HG03159 (cell line): ENCODE results near the gene C11orf54.
"Not testable (repeated sequence)": the region's sequence is repeated elsewhere in the genome, so short reads cannot be mapped to it uniquely, and the experiment has no call there.

ENCODE experiments used
- ATAC-seq: cut with Tn5 transposase; IDR thresholded peaks from one replicate; pipeline ENCODE4 v1.9.1; 2021; ENCODE audit warnings: mild to moderate bottlenecking, moderate library complexity; ENCODE audit not compliant: unreplicated experiment

C11orf54 gene

GRCh38 chr11:93765551-93765950 is 24.1 kb downstream of the C11orf54 start:
- ATAC-seq: no peak

DNA sequence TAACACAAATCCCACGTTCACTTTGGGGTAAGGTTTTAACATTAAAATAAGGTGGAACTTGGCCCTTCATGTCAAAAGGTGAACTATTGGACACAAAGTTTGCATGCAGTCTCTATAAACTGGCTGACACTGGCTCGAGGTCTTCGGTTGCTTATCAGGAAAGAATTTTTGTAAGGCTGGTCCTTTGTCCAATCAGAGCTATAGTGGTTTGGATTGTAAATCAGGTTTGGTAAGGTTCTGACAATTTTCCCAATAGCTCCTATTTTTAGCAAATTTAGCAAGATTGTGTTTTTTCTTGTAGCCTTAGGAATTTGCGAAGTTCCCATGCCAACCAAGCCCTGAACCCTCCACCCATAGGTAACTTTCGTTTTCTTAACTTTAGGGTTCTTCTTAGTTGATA is 25.0 kb downstream of the C11orf54 start:
- no peak for ATAC-seq

DNA sequence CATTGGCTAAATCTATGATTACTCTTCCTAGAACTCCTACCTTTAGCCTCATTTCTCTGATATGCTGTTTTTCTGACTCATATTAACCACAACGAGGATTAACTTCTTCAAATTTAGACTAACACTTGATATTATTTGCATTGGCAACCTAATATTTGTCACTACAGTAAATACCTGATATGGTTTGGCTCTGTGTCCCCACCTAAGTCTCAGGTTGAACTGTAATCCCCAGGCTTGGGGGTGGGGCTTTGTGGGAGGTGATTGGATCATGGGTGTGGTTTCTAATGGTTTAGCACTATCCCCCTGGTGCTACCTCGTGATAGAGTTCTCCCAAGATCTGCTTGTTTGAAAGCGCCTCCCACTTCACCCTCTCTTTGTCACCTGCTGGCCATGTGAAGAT is 25.5 kb downstream of the C11orf54 start:
- no peak for ATAC-seq

GRCh38 chr11:93770160-93770559 is 28.7 kb downstream of the C11orf54 start:
- no peak for ATAC-seq

DNA sequence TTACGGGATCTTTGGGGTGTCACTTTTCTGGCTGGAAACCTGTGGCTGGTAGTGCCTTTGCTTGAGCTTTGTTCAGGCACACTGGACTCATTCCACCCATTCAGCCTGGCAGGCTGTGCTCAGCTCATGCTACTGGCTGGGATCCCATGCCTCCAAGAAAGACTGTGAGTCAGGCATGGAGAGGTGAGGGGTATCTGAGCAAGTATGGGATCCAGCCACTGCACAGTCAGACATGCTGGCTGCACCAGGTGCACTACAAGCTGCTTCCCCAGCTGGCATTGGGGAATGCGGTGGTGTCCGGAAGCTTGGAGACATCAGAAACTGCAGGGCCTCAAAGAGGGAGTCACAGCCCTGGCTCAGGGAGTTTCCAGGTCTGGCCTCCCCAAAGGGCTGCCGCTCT is 30.7 kb downstream of the C11orf54 start:
- no peak for ATAC-seq

GRCh38 chr11:93773045-93773477 is 31.6 kb downstream of the C11orf54 start:
- ATAC-seq: no peak

- no peak for ATAC-seq
Measured at GRCh38 chr11:93773601-93774200, 32.2 kb downstream of the C11orf54 start.

DNA sequence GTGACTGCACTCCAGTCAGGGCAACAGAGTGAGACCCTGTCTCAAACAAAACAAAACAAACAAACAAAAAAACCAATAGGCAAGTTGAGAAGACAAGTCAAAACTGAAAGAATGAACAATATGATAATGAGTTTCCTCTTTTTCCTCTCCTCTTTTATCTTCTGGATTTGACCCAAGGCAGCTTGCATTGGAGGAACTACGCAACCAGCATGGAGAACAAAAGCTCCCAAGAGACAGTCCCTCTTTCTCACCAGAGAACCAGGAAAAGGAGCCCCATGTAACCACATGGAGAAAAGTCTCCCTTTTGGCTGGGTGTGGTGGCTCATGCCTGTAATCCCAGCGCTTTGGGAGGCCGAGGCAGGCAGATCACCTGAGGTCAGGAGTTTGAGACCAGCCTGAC is 33.1 kb downstream of the C11orf54 start:
- not testable (repeated sequence) for ATAC-seq

DNA sequence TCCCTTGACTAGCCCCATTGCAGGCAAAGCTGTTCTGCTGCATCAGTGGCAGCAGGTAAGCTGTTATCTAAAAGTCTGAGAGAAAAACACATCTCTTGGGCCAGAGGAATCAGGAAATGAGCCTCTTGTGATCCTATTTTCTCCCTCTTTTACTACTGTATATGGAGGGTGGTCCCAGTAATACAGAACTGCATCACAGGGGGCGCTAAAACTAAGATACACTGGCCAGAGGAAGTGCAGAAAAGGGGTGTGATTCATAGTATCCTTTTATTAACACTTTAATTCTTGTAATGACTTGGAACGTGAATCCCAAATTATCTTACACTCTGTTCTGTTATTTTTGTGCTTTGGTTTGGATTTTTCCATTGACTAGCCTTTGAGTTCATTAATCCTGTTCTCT is 33.8 kb downstream of the C11orf54 start:
- no peak for ATAC-seq

DNA sequence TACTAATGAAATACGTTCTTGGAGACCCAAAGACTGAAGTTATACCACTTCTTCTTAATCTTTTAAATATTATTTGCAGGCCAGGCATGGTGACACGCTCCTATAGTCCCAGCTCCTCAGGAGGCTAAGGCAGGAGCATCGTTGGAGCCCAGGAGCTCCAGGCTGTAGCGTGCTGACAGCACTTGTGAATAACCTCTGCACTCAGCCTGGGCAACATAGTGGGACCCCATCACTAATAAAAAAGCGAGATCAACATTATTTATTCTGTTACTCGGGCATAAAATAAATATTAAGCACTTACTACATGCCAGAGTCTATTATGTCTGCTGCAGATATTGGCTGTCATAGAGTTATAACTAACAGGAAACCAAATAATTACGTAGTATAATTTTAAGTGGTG is 41.9 kb downstream of the C11orf54 start:
- no peak for ATAC-seq

DNA sequence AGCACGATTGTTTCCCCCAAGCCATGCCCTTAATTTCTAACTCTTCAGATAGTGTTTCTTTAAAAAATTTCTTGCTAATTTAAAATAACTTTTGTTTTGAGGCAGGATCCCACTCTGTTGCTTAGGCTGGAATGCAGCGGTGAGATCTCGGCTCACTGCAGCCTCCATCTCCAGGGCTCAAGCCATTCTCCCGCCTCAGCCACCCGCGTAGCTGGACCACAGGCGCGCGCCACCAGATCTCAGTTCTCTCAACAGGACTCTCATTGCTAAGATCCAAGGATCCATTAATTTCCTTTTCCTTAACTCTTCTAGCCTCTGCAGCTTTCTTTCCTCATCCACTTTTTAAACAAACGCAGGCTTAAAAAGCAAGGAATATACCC is 42.3 kb downstream of the C11orf54 start:
- ATAC-seq: peak; percentile 41

DNA sequence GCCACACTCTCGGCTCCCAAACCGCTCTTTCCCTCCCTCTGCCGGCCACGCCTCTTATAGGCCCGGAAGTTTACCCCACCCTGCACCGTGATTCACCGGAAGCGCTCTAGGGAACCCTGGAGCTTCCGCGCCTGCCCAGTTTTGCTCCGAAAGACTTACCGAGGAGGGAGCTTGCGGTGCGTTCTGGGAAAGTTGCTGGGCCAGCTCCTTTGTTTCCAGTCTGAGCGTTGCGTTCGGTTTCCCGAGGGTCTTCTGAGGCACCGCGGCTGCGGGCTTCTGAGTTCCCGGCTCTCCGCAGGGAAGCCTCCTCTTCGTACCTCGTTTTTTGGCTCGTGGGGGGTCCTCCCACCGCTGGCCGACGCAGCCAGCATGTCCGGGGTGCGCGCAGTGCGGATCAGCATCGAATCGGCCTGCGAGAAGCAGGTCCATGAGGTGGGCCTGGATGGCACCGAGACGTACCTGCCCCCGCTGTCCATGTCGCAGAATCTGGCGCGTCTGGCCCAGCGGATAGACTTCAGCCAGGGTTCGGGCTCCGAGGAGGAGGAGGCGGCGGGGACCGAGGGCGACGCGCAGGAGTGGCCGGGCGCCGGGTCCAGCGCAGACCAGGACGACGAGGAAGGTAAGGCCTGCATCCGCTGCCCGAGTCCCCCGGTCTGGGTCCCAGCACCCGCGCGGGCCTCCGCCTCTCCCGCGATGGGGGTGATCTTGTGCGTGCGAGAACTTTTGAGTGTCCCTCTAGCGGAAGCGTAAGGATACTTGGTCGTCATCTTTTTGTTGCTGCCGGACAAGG is 42.9 kb downstream of the C11orf54 start, which contains the start of gene MED17:
Gene MED17 (plus strand): TSS at position 138 of the 790 bp plus-strand sequence. CDS start 232 bp downstream, at position 370.
- peak; percentile 97 for ATAC-seq

DNA sequence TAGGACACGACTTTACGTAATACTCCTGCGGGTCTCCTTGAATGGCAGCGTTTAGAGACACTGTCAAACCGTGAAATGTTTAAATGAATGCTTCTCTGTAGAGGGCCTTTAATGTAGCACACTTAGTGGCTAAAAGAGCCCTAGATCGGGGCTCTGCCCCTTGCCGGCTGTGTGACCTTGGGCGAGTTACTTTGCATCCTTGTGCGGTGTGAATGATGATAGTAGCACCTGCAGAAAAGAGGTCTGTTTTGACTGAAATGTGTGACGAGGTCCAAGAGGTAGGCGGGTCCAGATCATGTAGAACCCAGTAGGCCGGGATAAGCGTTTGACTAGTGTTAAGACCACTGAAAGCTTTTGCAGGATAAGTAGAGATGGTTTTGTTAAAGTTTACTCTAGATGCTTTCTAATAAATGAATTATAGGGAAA is 43.5 kb downstream of the C11orf54 start:
- peak; percentile 33 for ATAC-seq

DNA sequence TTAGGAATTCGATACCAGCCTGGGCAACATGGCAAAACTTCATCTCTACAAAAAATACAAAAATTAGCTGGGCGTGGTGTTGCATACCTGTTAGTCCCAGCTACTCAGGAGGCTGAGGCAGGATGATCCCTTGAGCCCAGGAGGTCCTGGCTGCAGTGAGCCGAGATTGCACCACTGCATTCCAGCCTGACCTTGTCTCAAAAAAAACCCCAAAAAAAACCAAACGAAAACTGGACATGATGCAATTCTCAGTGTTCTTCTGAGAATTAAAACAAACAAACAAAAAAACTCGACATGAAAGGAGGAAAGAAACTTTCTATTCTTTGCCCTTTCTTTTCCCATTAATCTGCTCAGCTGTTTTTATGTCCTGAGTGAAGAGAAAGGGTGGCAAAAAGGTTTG is 50.0 kb downstream of the C11orf54 start:
- no peak for ATAC-seq

DNA sequence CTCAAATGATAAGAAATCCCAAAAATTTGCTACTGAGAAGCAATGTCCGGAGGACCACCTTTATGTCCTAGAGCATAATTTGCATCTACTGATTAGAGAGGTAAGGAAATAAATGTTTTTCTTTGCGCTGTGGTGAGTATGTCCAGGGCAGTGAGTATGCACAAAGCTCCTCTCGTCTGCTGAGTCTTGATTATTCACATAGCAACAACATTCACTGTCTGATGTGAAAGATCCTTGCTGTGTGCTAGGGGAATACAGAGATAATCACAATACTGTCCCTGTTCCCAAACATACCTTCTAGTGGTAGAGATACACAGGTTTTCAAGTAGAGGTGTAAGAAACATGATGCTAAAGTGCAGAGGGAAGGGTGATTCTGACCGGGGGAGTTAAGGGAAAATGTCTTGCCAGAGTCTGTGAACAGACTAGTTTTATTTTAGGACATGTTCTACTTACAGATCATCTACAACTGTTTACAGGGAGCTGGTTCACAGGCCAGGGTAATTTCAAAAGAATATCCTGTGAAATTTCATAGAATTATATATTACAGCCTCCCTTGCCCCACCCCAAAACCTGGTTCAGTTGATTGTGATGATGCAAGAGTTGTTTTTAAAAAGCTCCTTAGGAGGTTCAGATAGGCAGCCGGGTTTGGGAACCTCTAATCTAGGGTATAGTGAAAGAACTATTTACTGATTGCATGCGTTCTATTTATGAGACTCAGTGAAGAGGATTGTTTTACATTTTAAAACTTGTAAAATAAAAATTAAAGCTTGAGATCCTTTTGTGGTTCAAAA is 55.2 kb downstream of the C11orf54 start:
- no peak for ATAC-seq

GRCh38 chr11:93801366-93801765 is 59.9 kb downstream of the C11orf54 start:
- no peak for ATAC-seq

- ATAC-seq: no peak
Measured at GRCh38 chr11:93804879-93805278, 63.4 kb downstream of the C11orf54 start.

DNA sequence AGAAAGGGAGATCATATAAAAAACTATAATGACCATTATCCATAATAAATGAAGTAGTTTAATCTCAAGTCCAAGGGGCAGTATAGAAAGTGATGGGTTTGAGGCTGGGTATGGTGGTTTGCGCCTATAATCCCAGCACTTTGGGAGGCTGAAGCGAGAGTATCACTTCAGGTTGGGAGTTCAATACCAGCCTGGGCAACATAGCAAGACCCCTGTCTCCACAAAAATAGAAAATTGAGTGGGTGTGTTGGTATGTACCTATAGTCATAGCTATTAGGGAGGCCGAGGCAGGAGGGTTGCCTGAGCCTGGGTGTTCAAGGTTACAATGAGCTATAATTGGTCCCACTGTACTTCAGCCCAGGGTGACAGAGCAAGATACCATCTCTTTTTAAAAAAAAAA is 66.5 kb downstream of the C11orf54 start:
- ATAC-seq: no peak

- ATAC-seq: no peak
Measured at GRCh38 chr11:93813974-93814373, 72.5 kb downstream of the C11orf54 start.
